Karpas-422 (cell line): ENCODE results near the gene HACE1. TPM values are rescaled to one million over a fixed set of nuclear protein-coding genes. Genes with fewer than 3 reads are reported as not detected.

Source experiments
- DNase-seq: peaks from one replicate; pipeline ENCODE4 v3.0.0-alpha.2; 2015
- H2AFZ ChIP-seq: fragments of 200-600 bp; sonication (generic); 2 replicates; pipeline ENCODE4 v1.6.1; 2014; ENCODE audit warnings: antibody characterized with exemption, low read length, mixed read lengths
- H3K27ac ChIP-seq: fragments of 200-600 bp; sonication (generic); 2 replicates; pipeline ENCODE4 v1.5.1; 2014; ENCODE audit warnings: mild to moderate bottlenecking, low read length, moderate library complexity
- H3K27me3 ChIP-seq: fragments of 200-600 bp; sonication (generic); 2 replicates; pipeline ENCODE4 v1.6.1; 2014; ENCODE audit warnings: low read length, mixed read lengths
- H3K36me3 ChIP-seq: fragments of 200-600 bp; sonication (generic); 2 replicates; pipeline ENCODE4 v1.6.1; 2014; ENCODE audit warnings: low read length, mixed read lengths; ENCODE audit not compliant: insufficient read depth
- H3K4me1 ChIP-seq: fragments of 200-600 bp; sonication (generic); 2 replicates; pipeline ENCODE4 v1.6.1; 2014; ENCODE audit warnings: mild to moderate bottlenecking, low read length, mixed read lengths
- H3K4me2 ChIP-seq: fragments of 200-600 bp; sonication (generic); 2 replicates; pipeline ENCODE4 v1.6.1; 2014; ENCODE audit warnings: low read length, low read depth, mild to moderate bottlenecking; ENCODE audit not compliant: poor library complexity, severe bottlenecking
- H3K4me3 ChIP-seq: fragments of 200-600 bp; sonication (generic); 2 replicates; pipeline ENCODE4 v1.5.1; 2014; ENCODE audit warnings: mild to moderate bottlenecking, antibody characterized with exemption, low read length, mixed read lengths
- H3K79me2 ChIP-seq: fragments of 200-600 bp; sonication (generic); 2 replicates; pipeline ENCODE4 v1.6.1; 2014; ENCODE audit warnings: mild to moderate bottlenecking, low read length, mixed read lengths
- H3K9ac ChIP-seq: fragments of 200-600 bp; sonication (generic); 2 replicates; pipeline ENCODE4 v1.6.0; 2014; ENCODE audit warnings: low read length
- H3K9me2 ChIP-seq: fragments of 200-600 bp; sonication (generic), shearing (Covaris generic); replicated peaks from 2 replicates; pipeline ENCODE4 v1.6.0; 2014; ENCODE audit warnings: mild to moderate bottlenecking, low read length, moderate library complexity; ENCODE audit not compliant: insufficient read depth
- H3K9me3 ChIP-seq: fragments of 300-700, 200-600 bp; sonication (generic); 2 replicates; pipeline ENCODE4 v1.6.1; 2014; ENCODE audit warnings: low read length, mixed read lengths
- H4K20me1 ChIP-seq: fragments of 200-600 bp; sonication (generic); 2 replicates; pipeline ENCODE4 v1.6.1; 2014; ENCODE audit warnings: mild to moderate bottlenecking, antibody characterized with exemption, low read length, low read depth; ENCODE audit not compliant: insufficient read depth
- total RNA-seq: library from RNA; depleted of rRNA; stranded (reverse); fragments of >200 nt; shearing (Covaris generic); gene quantifications from 2 replicates; pipeline ENCODE4 v1.2.3, GENCODE V29; 2014; ENCODE audit warnings: low replicate concordance

The HACE1 gene
- total RNA-seq, 1 experiment from 2014 or later = 41.7 TPM

DNA sequence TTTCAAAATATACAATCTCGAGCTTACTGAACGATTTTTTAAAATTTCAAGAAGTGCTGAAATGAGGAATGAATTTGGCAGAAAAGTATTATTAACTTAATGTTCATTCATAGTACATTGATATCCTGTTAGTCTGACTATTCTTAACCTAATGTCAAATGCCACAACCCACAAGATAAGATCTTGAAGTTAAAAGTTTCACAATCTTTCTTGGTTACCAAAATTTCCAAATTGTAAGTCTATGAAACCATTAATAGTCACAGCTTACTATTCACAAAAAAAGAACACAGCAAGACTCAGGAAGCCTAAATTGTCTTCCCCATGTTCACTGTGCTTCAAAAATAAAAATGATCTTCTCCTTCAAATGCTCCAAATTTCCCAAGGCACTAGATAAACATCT is 71.3 kb downstream of the HACE1 start:
- H3K9me2 ChIP-seq = no peaks in the 10 kb centered on the region
- H3K36me3 ChIP-seq = peaks cover 4% of the 10 kb centered on the region; the same call in 1 of the 2 replicates
- H3K9me3 ChIP-seq = no peaks in the 10 kb centered on the region
- no peak overlapping the region for H2AFZ ChIP-seq
- no peak for DNase-seq
- H3K4me3 ChIP-seq = no peak overlapping the region
- H3K4me2 ChIP-seq = no peak overlapping the region
- H3K9ac ChIP-seq = no peak overlapping the region
- H4K20me1 ChIP-seq = no peaks in the 10 kb centered on the region
- H3K79me2 ChIP-seq = no peaks in the 10 kb centered on the region
- H3K27me3 ChIP-seq = no peaks in the 10 kb centered on the region
- H3K27ac ChIP-seq = no peak overlapping the region
- H3K4me1 ChIP-seq = peaks cover 20% of the 10 kb centered on the region

DNA sequence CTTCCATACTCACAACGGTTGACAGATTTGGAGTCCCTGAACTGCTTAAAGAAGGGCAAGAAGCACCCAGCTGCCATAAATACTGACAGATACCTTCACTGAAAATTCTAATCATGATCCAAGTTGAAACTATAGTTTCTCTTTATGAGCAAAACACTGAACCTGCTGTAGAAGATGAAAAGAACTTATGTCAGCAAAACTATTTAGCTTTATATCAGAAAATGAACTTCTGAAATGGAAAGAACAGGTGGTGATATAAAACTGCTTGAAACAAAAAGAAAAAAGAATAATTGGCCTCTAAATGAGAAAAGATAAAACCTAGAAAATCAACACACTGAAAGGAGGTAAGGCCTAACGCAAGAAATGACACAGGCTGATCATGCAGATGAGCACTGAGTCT is 72.4 kb downstream of the HACE1 start:
- Histone ChIP-seq H3K4me1 (peaks cover 20% of the 10 kb centered on the region), H3K9me3 (no peaks in the 10 kb centered on the region)

DNA sequence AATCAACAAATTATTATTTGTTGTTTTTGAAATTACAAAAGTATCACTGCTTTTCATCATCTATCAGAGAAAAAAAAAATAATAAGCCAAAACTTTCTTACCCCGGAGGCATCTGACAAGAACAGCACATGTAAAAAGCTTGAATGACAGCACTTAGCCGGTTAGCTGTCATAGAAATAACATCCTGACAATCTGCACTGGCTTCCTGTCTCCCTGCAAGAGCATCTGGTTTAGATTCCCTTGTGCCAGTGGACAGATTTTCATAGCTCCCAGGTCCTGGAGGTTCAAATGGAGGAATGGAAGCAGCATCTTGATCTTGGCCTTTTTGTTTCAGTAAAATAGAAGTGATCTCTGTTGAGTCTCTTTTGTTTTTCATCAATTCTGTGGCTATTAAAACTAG is 74.8 kb downstream of the HACE1 start:
- Histone ChIP-seq H3K36me3 (peaks cover 4% of the 10 kb centered on the region; the same call in 1 of the 2 replicates), H3K27ac (no peak overlapping the region), H3K4me3 (no peak overlapping the region), H3K4me1 (peaks cover 10% of the 10 kb centered on the region), H3K27me3 (no peaks in the 10 kb centered on the region), H2AFZ (no peak overlapping the region), H3K79me2 (peaks cover 9% of the 10 kb centered on the region; the same call in 1 of the 2 replicates), H3K9me2 (no peaks in the 10 kb centered on the region), H3K9ac (no peak overlapping the region), H3K4me2 (no peak overlapping the region), H3K9me3 (no peaks in the 10 kb centered on the region), H4K20me1 (no peaks in the 10 kb centered on the region)
- no peak for DNase-seq

More for the DNA sequence above, 72.4 kb downstream of the HACE1 start:
- H4K20me1 ChIP-seq = no peaks in the 10 kb centered on the region
- no peaks in the 10 kb centered on the region for H3K9me2 ChIP-seq
- no peak for DNase-seq
- H3K4me2 ChIP-seq = no peak overlapping the region
- H3K36me3 ChIP-seq = peaks cover 4% of the 10 kb centered on the region; the same call in 1 of the 2 replicates
- H3K4me3 ChIP-seq = no peak overlapping the region
- H3K27ac ChIP-seq = no peak overlapping the region
- H3K79me2 ChIP-seq = no peaks in the 10 kb centered on the region
- no peaks in the 10 kb centered on the region for H3K27me3 ChIP-seq
- H3K9ac ChIP-seq = no peak overlapping the region
- H2AFZ ChIP-seq = no peak overlapping the region

DNA sequence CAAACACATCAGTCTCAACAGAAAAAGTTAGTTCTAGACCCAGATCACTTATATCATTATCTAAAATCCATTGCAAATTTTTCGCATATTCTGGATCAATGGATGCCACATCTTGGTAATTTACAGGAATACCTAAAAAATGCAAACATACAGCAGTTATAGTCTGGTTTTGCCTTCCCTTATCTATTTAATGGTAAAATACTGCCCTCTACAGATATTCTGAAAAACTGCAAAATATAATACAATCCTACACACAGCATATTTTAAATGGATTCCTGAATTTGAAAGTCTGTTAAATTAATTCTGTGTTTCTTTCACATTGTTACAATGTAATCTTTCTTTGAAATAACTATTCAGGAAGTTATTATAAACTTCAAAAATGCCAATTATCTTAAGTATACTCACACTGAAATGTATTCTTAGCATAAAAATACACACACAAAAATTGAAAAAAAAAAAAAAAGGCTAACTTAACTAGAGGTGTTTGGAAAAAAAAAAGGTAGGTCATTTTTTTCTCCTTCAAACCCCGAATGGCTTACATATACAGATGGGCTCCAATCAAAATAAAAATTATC is 88.4 kb downstream of the HACE1 start:
- Histone ChIP-seq H4K20me1 (no peaks in the 10 kb centered on the region), H3K9me3 (no peaks in the 10 kb centered on the region), H3K9me2 (no peaks in the 10 kb centered on the region), H3K27ac (no peak overlapping the region), H3K79me2 (no peaks in the 10 kb centered on the region), H3K36me3 (peaks cover 9% of the 10 kb centered on the region; the same call in 1 of the 2 replicates), H3K9ac (no peak overlapping the region), H2AFZ (no peak overlapping the region), H3K4me1 (no peaks in the 10 kb centered on the region), H3K27me3 (no peaks in the 10 kb centered on the region), H3K4me2 (no peak overlapping the region), H3K4me3 (no peak overlapping the region)
- DNase-seq = peak; percentile 79

- no peak for DNase-seq
- Histone ChIP-seq H3K4me2 (no peak overlapping the region), H2AFZ (no peak overlapping the region), H3K9me3 (no peaks in the 10 kb centered on the region), H3K4me3 (no peak overlapping the region), H4K20me1 (no peaks in the 10 kb centered on the region), H3K27me3 (no peaks in the 10 kb centered on the region), H3K27ac (no peak overlapping the region), H3K9me2 (no peaks in the 10 kb centered on the region), H3K36me3 (peaks cover 17% of the 10 kb centered on the region; the same call in 1 of the 2 replicates), H3K9ac (no peak overlapping the region), H3K4me1 (no peaks in the 10 kb centered on the region), H3K79me2 (no peaks in the 10 kb centered on the region)
Measured at GRCh38 chr6:104768906-104769305, 90.8 kb downstream of the HACE1 start.

DNA sequence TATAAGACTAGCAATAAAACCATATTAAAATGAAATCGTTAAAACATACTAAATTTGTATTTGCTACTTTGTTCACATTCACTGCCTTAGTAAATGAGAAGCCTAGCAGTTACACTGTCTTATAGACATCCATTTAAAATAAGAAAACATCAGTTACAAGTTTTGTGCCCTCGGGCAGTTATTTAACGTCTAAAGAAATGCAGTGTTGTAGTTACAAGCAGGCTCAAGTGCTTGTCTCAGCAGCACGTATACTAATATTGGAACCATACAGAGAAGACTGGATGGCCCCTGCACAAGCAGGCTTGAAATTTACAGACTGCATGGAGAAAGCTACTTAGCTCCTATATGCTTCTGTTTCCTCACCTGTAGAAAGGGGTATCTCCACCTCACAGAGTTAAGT is 93.1 kb downstream of the HACE1 start:
- H3K4me2 ChIP-seq = no peak overlapping the region
- H3K9me2 ChIP-seq = no peaks in the 10 kb centered on the region
- H3K27me3 ChIP-seq = no peaks in the 10 kb centered on the region
- H3K36me3 ChIP-seq = peaks cover 17% of the 10 kb centered on the region; the same call in 1 of the 2 replicates
- no peak overlapping the region for H3K4me3 ChIP-seq
- no peaks in the 10 kb centered on the region for H4K20me1 ChIP-seq
- H3K79me2 ChIP-seq = no peaks in the 10 kb centered on the region
- no peaks in the 10 kb centered on the region for H3K4me1 ChIP-seq
- no peak for DNase-seq
- H2AFZ ChIP-seq = no peak overlapping the region
- no peak overlapping the region for H3K27ac ChIP-seq
- H3K9me3 ChIP-seq = no peaks in the 10 kb centered on the region
- H3K9ac ChIP-seq = no peak overlapping the region

- no peak overlapping the region for H3K9ac ChIP-seq
- no peaks in the 10 kb centered on the region for H4K20me1 ChIP-seq
- no peak overlapping the region for H2AFZ ChIP-seq
- no peaks in the 10 kb centered on the region for H3K9me2 ChIP-seq
- peaks cover 6% of the 10 kb centered on the region; the same call in 1 of the 2 replicates for H3K79me2 ChIP-seq
- H3K27me3 ChIP-seq = no peaks in the 10 kb centered on the region
- peaks cover 8% of the 10 kb centered on the region; the same call in 1 of the 2 replicates for H3K36me3 ChIP-seq
- no peak overlapping the region for H3K27ac ChIP-seq
- DNase-seq = no peak
- no peaks in the 10 kb centered on the region for H3K4me1 ChIP-seq
- no peak overlapping the region for H3K4me2 ChIP-seq
- peaks cover 3% of the 10 kb centered on the region; the same call in 1 of the 2 replicates for H3K9me3 ChIP-seq
- no peak overlapping the region for H3K4me3 ChIP-seq
Measured at GRCh38 chr6:104754788-104755409, 104.8 kb downstream of the HACE1 start.

GRCh38 chr6:104753251-104753650 is 106.5 kb downstream of the HACE1 start:
- no peaks in the 10 kb centered on the region for H3K27me3 ChIP-seq
- H4K20me1 ChIP-seq = no peaks in the 10 kb centered on the region
- peaks cover 3% of the 10 kb centered on the region; the same call in 1 of the 2 replicates for H3K9me3 ChIP-seq
- H3K4me1 ChIP-seq = no peaks in the 10 kb centered on the region
- H3K9me2 ChIP-seq = no peaks in the 10 kb centered on the region
- H3K36me3 ChIP-seq = peaks cover 8% of the 10 kb centered on the region; the same call in 1 of the 2 replicates
- H3K9ac ChIP-seq = no peak overlapping the region
- H3K4me2 ChIP-seq = no peak overlapping the region
- no peak overlapping the region for H3K4me3 ChIP-seq
- no peak overlapping the region for H3K27ac ChIP-seq
- no peak for DNase-seq
- peaks cover 6% of the 10 kb centered on the region; the same call in 1 of the 2 replicates for H3K79me2 ChIP-seq
- no peak overlapping the region for H2AFZ ChIP-seq
